Lower leg skin (tissue), 3 donors: ENCODE measurements around the gene MS4A7.

Source experiments
- POLR2A ChIP-seq, 2 donors: fragments of 450-650 bp; IDR thresholded peaks; one replicate each; pipeline ENCODE4 v1.6.1; 2016 to 2017; ENCODE audit warnings: antibody characterized with exemption in 2 of 2, mild to moderate bottlenecking in 1 of 2, moderate library complexity in 1 of 2
- TF ChIP-seq, protein P1 (sequence below), 3 donors: fragments of 450-650 bp; IDR thresholded peaks; one replicate each; pipeline ENCODE4 v1.5.1; 2016; ENCODE audit warnings: antibody characterized with exemption in 3 of 3, mild to moderate bottlenecking in 3 of 3, moderate library complexity in 2 of 3

GRCh38 chr11:60336767-60337391, 41.5 kb upstream of the MS4A7 start:
- TF ChIP-seq, protein P1, sequence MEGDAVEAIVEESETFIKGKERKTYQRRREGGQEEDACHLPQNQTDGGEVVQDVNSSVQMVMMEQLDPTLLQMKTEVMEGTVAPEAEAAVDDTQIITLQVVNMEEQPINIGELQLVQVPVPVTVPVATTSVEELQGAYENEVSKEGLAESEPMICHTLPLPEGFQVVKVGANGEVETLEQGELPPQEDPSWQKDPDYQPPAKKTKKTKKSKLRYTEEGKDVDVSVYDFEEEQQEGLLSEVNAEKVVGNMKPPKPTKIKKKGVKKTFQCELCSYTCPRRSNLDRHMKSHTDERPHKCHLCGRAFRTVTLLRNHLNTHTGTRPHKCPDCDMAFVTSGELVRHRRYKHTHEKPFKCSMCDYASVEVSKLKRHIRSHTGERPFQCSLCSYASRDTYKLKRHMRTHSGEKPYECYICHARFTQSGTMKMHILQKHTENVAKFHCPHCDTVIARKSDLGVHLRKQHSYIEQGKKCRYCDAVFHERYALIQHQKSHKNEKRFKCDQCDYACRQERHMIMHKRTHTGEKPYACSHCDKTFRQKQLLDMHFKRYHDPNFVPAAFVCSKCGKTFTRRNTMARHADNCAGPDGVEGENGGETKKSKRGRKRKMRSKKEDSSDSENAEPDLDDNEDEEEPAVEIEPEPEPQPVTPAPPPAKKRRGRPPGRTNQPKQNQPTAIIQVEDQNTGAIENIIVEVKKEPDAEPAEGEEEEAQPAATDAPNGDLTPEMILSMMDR (IDR thresholded peaks at IDR 0.05), result no peak
- no peak for TF ChIP-seq POLR2A (IDR thresholded peaks at IDR 0.05)
